GM23338 (cell line): ENCODE measurements around the gene GRIK4. TPM values are rescaled to one million over a fixed set of nuclear protein-coding genes. Genes with fewer than 3 reads are reported as not detected.

Source experiments
- ATAC-seq: fragments of 200-7000 bp; cut with Tn5 transposase; 3 replicates; pipeline ENCODE4 v1.9.1; 2020
- DNase-seq: peaks from one replicate; pipeline ENCODE4 v3.0.0-alpha.2; 2015; ENCODE audit warnings: low spot score
- H2AFZ ChIP-seq: fragments of 200-600 bp; sonication (generic); 2 replicates; pipeline ENCODE4 v1.8.0; 2016; ENCODE audit warnings: antibody characterized with exemption, mild to moderate bottlenecking, moderate library complexity
- H3F3A ChIP-seq: fragments of 200-600 bp; sonication (generic); replicated peaks from 2 replicates; pipeline ENCODE4 v1.8.0; 2017; ENCODE audit warnings: antibody characterized with exemption, mixed run types, low read depth
- H3K27ac ChIP-seq: fragments of 200-600 bp; sonication (generic); 2 replicates; pipeline ENCODE4 v1.6.1; 2016; ENCODE audit warnings: low read depth
- H3K27me3 ChIP-seq: fragments of 200-600 bp; sonication (generic); 2 replicates; pipeline ENCODE4 v1.8.0; 2016; ENCODE audit warnings: mild to moderate bottlenecking, mixed run types, moderate library complexity; ENCODE audit not compliant: insufficient read depth
- H3K36me3 ChIP-seq: fragments of 200-600 bp; sonication (generic); 2 replicates; pipeline ENCODE4 v1.8.0; 2016; ENCODE audit warnings: mild to moderate bottlenecking; ENCODE audit not compliant: insufficient read depth
- H3K4me1 ChIP-seq: fragments of 200-600 bp; sonication (generic); 2 replicates; pipeline ENCODE4 v1.8.0; 2016; ENCODE audit warnings: mild to moderate bottlenecking, moderate library complexity; ENCODE audit not compliant: insufficient read depth
- H3K4me2 ChIP-seq: fragments of 200-600 bp; sonication (generic); 2 replicates; pipeline ENCODE4 v1.7.1; 2017; ENCODE audit warnings: mixed run types
- H3K4me3 ChIP-seq: fragments of 200-600 bp; sonication (generic); 2 replicates; pipeline ENCODE4 v1.6.1; 2016; ENCODE audit warnings: mixed run types
- H3K79me2 ChIP-seq: fragments of 200-600 bp; sonication (generic); replicated peaks from 2 replicates; pipeline ENCODE4 v1.8.0; 2017; ENCODE audit warnings: mild to moderate bottlenecking; ENCODE audit not compliant: insufficient read depth
- H3K9me2 ChIP-seq: fragments of 200-600 bp; sonication (generic); 2 replicates; pipeline ENCODE4 v1.8.0; 2017; ENCODE audit not compliant: insufficient read depth
- H4K20me1 ChIP-seq: fragments of 200-600 bp; sonication (generic); replicated peaks from 2 replicates; pipeline ENCODE4 v1.8.0; 2017; ENCODE audit warnings: mild to moderate bottlenecking; ENCODE audit not compliant: insufficient read depth
- H3K27ac Mint-ChIP-seq: 2 replicates; pipeline ENCODE4 v1.8.0; 2020; ENCODE audit warnings: inconsistent platforms, mild to moderate bottlenecking, moderate library complexity, mixed read lengths
- H3K27me3 Mint-ChIP-seq: 3 replicates; pipeline ENCODE4 v1.8.0; 2022; ENCODE audit warnings: low read depth, mild to moderate bottlenecking, moderate library complexity, mixed read lengths, inconsistent platforms; ENCODE audit not compliant: insufficient read depth, poor library complexity
- H3K36me3 Mint-ChIP-seq: 3 replicates; pipeline ENCODE4 v1.8.0; 2021; ENCODE audit warnings: low read depth, mild to moderate bottlenecking, inconsistent platforms, moderate library complexity, mixed read lengths
- H3K4me1 Mint-ChIP-seq: 3 replicates; pipeline ENCODE4 v1.8.0; 2020; ENCODE audit warnings: mild to moderate bottlenecking, inconsistent platforms, mixed read lengths
- H3K4me3 Mint-ChIP-seq: 3 replicates; pipeline ENCODE4 v1.8.0; 2021; ENCODE audit warnings: moderate library complexity, mild to moderate bottlenecking, inconsistent platforms, mixed read lengths
- H3K9me3 Mint-ChIP-seq: 3 replicates; pipeline ENCODE4 v1.8.0; 2020; ENCODE audit warnings: moderate library complexity, mild to moderate bottlenecking, inconsistent platforms, mixed read lengths
- ETS1 ChIP-seq: IDR thresholded peaks from 2 replicates; pipeline ENCODE4 v1.6.1; 2016; ENCODE audit warnings: antibody characterized with exemption
- EZH2 ChIP-seq: fragments of 200-600 bp; sonication (generic); IDR thresholded peaks from one replicate; pipeline ENCODE4 v1.8.0; 2017; ENCODE audit warnings: antibody characterized with exemption, mild to moderate bottlenecking, low read depth; ENCODE audit not compliant: unreplicated experiment
- NANOG ChIP-seq: IDR thresholded peaks from 2 replicates; pipeline ENCODE4 v1.6.1; 2016; ENCODE audit warnings: antibody characterized with exemption, borderline replicate concordance
- REST ChIP-seq: IDR thresholded peaks from one replicate; pipeline ENCODE4 v1.6.1; 2018; ENCODE audit warnings: antibody characterized with exemption; ENCODE audit not compliant: unreplicated experiment
- STAT1 ChIP-seq: IDR thresholded peaks from one replicate; pipeline ENCODE4 v1.6.1; 2016; ENCODE audit warnings: antibody characterized with exemption; ENCODE audit not compliant: unreplicated experiment
- ZNF114 ChIP-seq: fragments of 250-450 bp; sonication (Bioruptor Pico); IDR thresholded peaks from 2 replicates; pipeline ENCODE4 v1.5.0; 2020; ENCODE audit warnings: mild to moderate bottlenecking, moderate library complexity
- ZNF331 ChIP-seq: fragments of 250-450 bp; sonication (Bioruptor Pico); IDR thresholded peaks from 2 replicates; pipeline ENCODE4 v1.5.0; 2020; ENCODE audit warnings: low read depth, mild to moderate bottlenecking, moderate library complexity
- ZNF462 ChIP-seq: fragments of 250-450 bp; sonication (Bioruptor Pico); IDR thresholded peaks from 2 replicates; pipeline ENCODE4 v1.5.0; 2020; ENCODE audit warnings: mild to moderate bottlenecking, moderate library complexity
- polyA plus RNA-seq: library from polyadenylated mRNA; unstranded; fragments of >200 nt; fragmentation: Nextera tagmentation; extraction: Ambion mirVana; gene quantifications from 2 replicates; pipeline ENCODE4 v1.2.1, GENCODE V29; 2016
- total RNA-seq: library from RNA; depleted of rRNA; stranded (reverse); fragments of >200 nt; shearing (Covaris generic); gene quantifications from 2 replicates; pipeline ENCODE4 v1.2.3, GENCODE V29; 2014

The GRIK4 gene
- total and polyA plus RNA-seq, 2 experiments from 2014 or later = 0.63 to 2.2 TPM

- TF ChIP-seq REST = no peak
- no peak for TF ChIP-seq ZNF331
- no peak for TF ChIP-seq ZNF114 (CRISPR knock-in tag)
- no peak for TF ChIP-seq STAT1
- TF ChIP-seq NANOG = no peak
- TF ChIP-seq EZH2 = no peak
These were observed 366.3 kb downstream of the GRIK4 start (continued) for GRCh38 chr11:120877746-120878365.

GRCh38 chr11:120878781-120879180 is 367.2 kb downstream of the GRIK4 start:
- H3K27ac ChIP-seq = no peak overlapping the region
- H3K27me3 ChIP-seq = no peaks in the 10 kb centered on the region
- Mint-ChIP-seq H3K27ac (no peak overlapping the region), H3K4me1 (peaks cover 5% of the 10 kb centered on the region; the same call in 2 of the 3 replicates), H3K4me3 (no peak overlapping the region), H3K9me3 (peaks cover 5% of the 10 kb centered on the region; the same call in 2 of the 3 replicates), H3K36me3 (peaks cover 10% of the 10 kb centered on the region), H3K27me3 (peaks cover 7% of the 10 kb centered on the region)
- ATAC-seq = no peak
- no peaks in the 10 kb centered on the region for H3K4me1 ChIP-seq
- H4K20me1 ChIP-seq = no peaks in the 10 kb centered on the region
- no peak overlapping the region for H3K4me2 ChIP-seq
- no peak overlapping the region for H2AFZ ChIP-seq
- H3K36me3 ChIP-seq = no peaks in the 10 kb centered on the region
- peaks cover 6% of the 10 kb centered on the region for H3K9me2 ChIP-seq
- no peaks in the 10 kb centered on the region for H3F3A ChIP-seq
- no peak for DNase-seq
- no peaks in the 10 kb centered on the region for H3K79me2 ChIP-seq
- H3K4me3 ChIP-seq = no peak overlapping the region
- TF ChIP-seq ZNF462 (CRISPR knock-in tag) (no peak), STAT1 (no peak), REST (no peak), ETS1 (no peak), EZH2 (no peak), ZNF114 (CRISPR knock-in tag) (no peak)
